Gastroesophageal sphincter (tissue), 3 donors: ENCODE data around the gene GPS1.

Source experiments
- CTCF ChIP-seq, 4 experiments: fragments of 200-600 bp in 2 of 4; fragments of 450-650 bp in 2 of 4; sonication (generic) in 1 of 4; IDR thresholded peaks; one replicate each; pipeline ENCODE4 v1.5.1; 2017 to 2019; ENCODE audit warnings: antibody characterized with exemption in 4 of 4, mild to moderate bottlenecking in 2 of 4, moderate library complexity in 2 of 4
- EP300 ChIP-seq: sonication (generic); formaldehyde crosslinking; IDR thresholded peaks from one replicate; pipeline ENCODE4 v1.6.1; 2017; ENCODE audit warnings: antibody characterized with exemption, mild to moderate bottlenecking
- POLR2A ChIP-seq, 2 donors: fragments of 450-650 bp; IDR thresholded peaks; one replicate each; pipeline ENCODE4 v1.6.1; 2017; ENCODE audit warnings: antibody characterized with exemption in 2 of 2, mild to moderate bottlenecking in 2 of 2, moderate library complexity in 1 of 2
- POLR2AphosphoS5 ChIP-seq: sonication (generic); formaldehyde crosslinking; IDR thresholded peaks from one replicate; pipeline ENCODE4 v1.6.1; 2017; ENCODE audit warnings: antibody characterized with exemption

- TF ChIP-seq CTCF (IDR thresholded peaks at IDR 0.05) (no peak), POLR2A (IDR thresholded peaks at IDR 0.05) (no peak), EP300 (no peak), POLR2AphosphoS5 (no peak)
Observed at GRCh38 chr17:82060001-82060380, 8.3 kb downstream of the GPS1 start.
